Osteoblast (primary cell): Measurements from ENCODE around the gene PTPRC. TPM values are rescaled to one million over a fixed set of nuclear protein-coding genes. Genes with fewer than 3 reads are reported as not detected.
A peak's percentile ranks its signal among the peaks of the same experiment; 100 is the strongest.

Experiments
- DNase-seq: peaks from one replicate; pipeline ENCODE4 v3.0.0; 2011; ENCODE audit warnings: low spot score, mixed read lengths; ENCODE audit not compliant: insufficient read length; ENCODE audit errors: missing footprints
- H2AFZ ChIP-seq: 2 replicates; pipeline ENCODE4 v1.6.0; 2011; ENCODE audit warnings: mild to moderate bottlenecking, low read length
- H3K27ac ChIP-seq: 2 replicates; pipeline ENCODE4 v1.5.1; 2011; ENCODE audit warnings: mild to moderate bottlenecking, low read depth, low read length, moderate library complexity
- H3K27me3 ChIP-seq: 2 replicates; pipeline ENCODE4 v1.6.0; 2012; ENCODE audit warnings: mild to moderate bottlenecking, control low read depth, inconsistent platforms, low read length, moderate library complexity; ENCODE audit not compliant: insufficient read depth
- H3K36me3 ChIP-seq: 2 replicates; pipeline ENCODE4 v1.5.1; 2011; ENCODE audit warnings: mild to moderate bottlenecking, low read length, control low read depth, moderate library complexity; ENCODE audit not compliant: insufficient read depth
- H3K4me1 ChIP-seq: 2 replicates; pipeline ENCODE4 v1.5.1; 2011; ENCODE audit warnings: mild to moderate bottlenecking, low read length, control low read depth, moderate library complexity; ENCODE audit not compliant: insufficient read depth
- H3K4me2 ChIP-seq: 2 replicates; pipeline ENCODE4 v1.6.0; 2011; ENCODE audit warnings: mild to moderate bottlenecking, low read length; ENCODE audit not compliant: insufficient read depth
- H3K4me3 ChIP-seq: fragments of 200-600 bp; sonication (generic); 3 replicates; pipeline ENCODE4 v1.5.1; 2012; ENCODE audit warnings: mild to moderate bottlenecking, low read length, inconsistent platforms; ENCODE audit not compliant: insufficient read depth
- H3K79me2 ChIP-seq: 2 replicates; pipeline ENCODE4 v1.6.0; 2012; ENCODE audit warnings: mild to moderate bottlenecking, low read length, control low read depth, inconsistent platforms; ENCODE audit not compliant: insufficient read depth
- H3K9me3 ChIP-seq: 2 replicates; pipeline ENCODE4 v1.5.1; 2011; ENCODE audit warnings: low read depth, low read length, control low read depth
- H4K20me1 ChIP-seq: 2 replicates; pipeline ENCODE4 v1.6.0; 2012; ENCODE audit warnings: mild to moderate bottlenecking, low read length, control low read depth; ENCODE audit not compliant: insufficient read depth
- CTCF ChIP-seq: IDR thresholded peaks from 2 replicates; pipeline ENCODE4 v1.5.1; 2011; ENCODE audit warnings: mild to moderate bottlenecking, low read depth, low read length, moderate library complexity; ENCODE audit errors: extremely low read depth
- total RNA-seq: library from RNA; depleted of rRNA; stranded (reverse); fragments of >200 nt; gene quantifications from 2 replicates; pipeline ENCODE4 v1.2.3, GENCODE V29; 2012

PTPRC gene
- total RNA-seq, 1 donor = 1.1 TPM

- Histone ChIP-seq H3K79me2 (no peaks in the 10 kb centered on the region), H3K27me3 (no peaks in the 10 kb centered on the region), H3K4me2 (no peak overlapping the region), H3K4me3 (no peak overlapping the region), H3K4me1 (peaks cover 29% of the 10 kb centered on the region), H2AFZ (no peak overlapping the region), H3K27ac (no peak overlapping the region), H3K36me3 (no peaks in the 10 kb centered on the region), H3K9me3 (no peaks in the 10 kb centered on the region), H4K20me1 (no peaks in the 10 kb centered on the region)
- no peak for DNase-seq
- no peak for TF ChIP-seq CTCF
Measured at GRCh38 chr1:198780376-198780775, 141.5 kb downstream of the PTPRC start.

- H3K4me1 ChIP-seq = no peaks in the 10 kb centered on the region
- H3K27me3 ChIP-seq = no peaks in the 10 kb centered on the region
- TF ChIP-seq CTCF = peak; percentile 35
- no peak overlapping the region for H3K4me3 ChIP-seq
- no peaks in the 10 kb centered on the region for H3K36me3 ChIP-seq
- no peaks in the 10 kb centered on the region for H3K9me3 ChIP-seq
- no peak overlapping the region for H3K27ac ChIP-seq
- no peak overlapping the region for H3K4me2 ChIP-seq
- DNase-seq = no peak
- H2AFZ ChIP-seq = no peak overlapping the region
- H3K79me2 ChIP-seq = no peaks in the 10 kb centered on the region
- no peaks in the 10 kb centered on the region for H4K20me1 ChIP-seq
Measured at GRCh38 chr1:198788561-198789064, 149.8 kb downstream of the PTPRC start.

GRCh38 chr1:198793714-198794113 is 154.9 kb downstream of the PTPRC start:
- H3K4me1 ChIP-seq = peaks cover 6% of the 10 kb centered on the region
- no peak overlapping the region for H3K4me2 ChIP-seq
- H4K20me1 ChIP-seq = no peaks in the 10 kb centered on the region
- no peak overlapping the region for H2AFZ ChIP-seq
- H3K27me3 ChIP-seq = no peaks in the 10 kb centered on the region
- no peak for TF ChIP-seq CTCF
- no peak overlapping the region for H3K4me3 ChIP-seq
- H3K9me3 ChIP-seq = peaks cover 4% of the 10 kb centered on the region
- no peak for DNase-seq
- H3K27ac ChIP-seq = no peak overlapping the region
- no peaks in the 10 kb centered on the region for H3K36me3 ChIP-seq
- no peaks in the 10 kb centered on the region for H3K79me2 ChIP-seq

- Histone ChIP-seq H3K36me3 (no peaks in the 10 kb centered on the region), H3K27ac (no peak overlapping the region), H3K4me3 (no peak overlapping the region), H3K4me2 (no peak overlapping the region), H3K4me1 (peaks cover 6% of the 10 kb centered on the region), H3K79me2 (no peaks in the 10 kb centered on the region), H3K27me3 (no peaks in the 10 kb centered on the region), H2AFZ (no peak overlapping the region), H4K20me1 (no peaks in the 10 kb centered on the region), H3K9me3 (peaks cover 4% of the 10 kb centered on the region)
- no peak for TF ChIP-seq CTCF
- no peak for DNase-seq
Measured at GRCh38 chr1:198794498-198794897, 155.7 kb downstream of the PTPRC start.
